GM12878 (cell line): Measurements from ENCODE around the gene RWDD2A. TPM values are rescaled to one million over a fixed set of nuclear protein-coding genes. Genes with fewer than 3 reads are reported as not detected.

Experiments
- HDAC2 ChIP-seq: fragments of 200-600 bp; sonication (generic); IDR thresholded peaks from 2 replicates; pipeline ENCODE4 v1.6.1; 2017
- HDAC6 ChIP-seq: fragments of 200-600 bp; sonication (generic); IDR thresholded peaks from one replicate; pipeline ENCODE4 v1.8.0; 2017; ENCODE audit warnings: antibody characterized with exemption; ENCODE audit not compliant: unreplicated experiment
- polyA plus RNA-seq, 11 experiments: library from polyadenylated mRNA; depleted of rRNA in 4 of 11; unstranded in 6 of 11; stranded (reverse) in 5 of 11; fragments of >200 nt; fragmentation: Nextera tagmentation in 4 of 11; fragmentation: Illumina TruSeq in 1 of 11; extraction: Ambion mirVana in 4 of 11; extraction: Trizol in 1 of 11; gene quantifications; 1 replicate in 1 of 11; 2 replicates in 10 of 11; pipeline versions ENCODE4 v1.2.1 to v1.2.3, GENCODE V29; 2011 to 2016; ENCODE audit warnings: inconsistent platforms in 2 of 11, missing spikeins in 2 of 11, low read depth in 1 of 11
- total RNA-seq, 4 experiments: library from RNA; depleted of rRNA in 3 of 4; stranded (reverse); fragments of >200 nt in 3 of 4; fragmentation: Illumina TruSeq in 1 of 4; extraction: Trizol in 1 of 4; gene quantifications; 2 replicates each; pipeline versions ENCODE4 v1.2.1 to v1.2.3, GENCODE V29; 2013 to 2021
- TF ChIP-seq, protein P1 (sequence below): fragments of 450-650 bp; formaldehyde crosslinking; IDR thresholded peaks from 2 replicates; pipeline ENCODE4 v1.4.0; 2020; ENCODE audit warnings: mild to moderate bottlenecking, moderate library complexity
- TF ChIP-seq, protein P2 (sequence below): fragments of 450-650 bp; conservative IDR thresholded peaks from 2 replicates; pipeline ENCODE4 v1.6.1; 2017; ENCODE audit warnings: mild to moderate bottlenecking, moderate library complexity

RWDD2A gene
- total and polyA plus RNA-seq, 10 of the 15 experiments (the other 5 are each of a cell fraction or from before 2014, with no cell fraction given), result 2.3 to 4.6 (median 2.9) TPM

DNA sequence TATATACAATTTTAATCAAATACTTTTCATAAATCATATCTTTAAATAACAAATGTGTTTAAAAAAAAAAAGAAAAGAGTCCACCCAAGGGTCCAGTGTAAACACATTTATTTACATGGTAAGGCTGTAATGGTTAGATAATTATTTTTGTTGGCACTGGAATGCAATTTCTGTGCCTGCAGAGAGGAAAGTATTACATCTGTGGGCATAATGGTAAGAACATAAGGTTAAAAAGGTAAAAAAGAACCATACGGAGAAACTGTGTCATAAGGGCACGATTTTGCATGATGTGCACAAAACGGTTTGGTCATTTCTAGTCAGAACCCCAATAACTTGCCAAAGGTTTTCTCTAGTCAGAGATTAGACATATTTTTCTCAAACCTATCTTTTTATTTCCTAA lies 54.3 kb downstream of the RWDD2A start (continued):
- TF ChIP-seq, protein P1, sequence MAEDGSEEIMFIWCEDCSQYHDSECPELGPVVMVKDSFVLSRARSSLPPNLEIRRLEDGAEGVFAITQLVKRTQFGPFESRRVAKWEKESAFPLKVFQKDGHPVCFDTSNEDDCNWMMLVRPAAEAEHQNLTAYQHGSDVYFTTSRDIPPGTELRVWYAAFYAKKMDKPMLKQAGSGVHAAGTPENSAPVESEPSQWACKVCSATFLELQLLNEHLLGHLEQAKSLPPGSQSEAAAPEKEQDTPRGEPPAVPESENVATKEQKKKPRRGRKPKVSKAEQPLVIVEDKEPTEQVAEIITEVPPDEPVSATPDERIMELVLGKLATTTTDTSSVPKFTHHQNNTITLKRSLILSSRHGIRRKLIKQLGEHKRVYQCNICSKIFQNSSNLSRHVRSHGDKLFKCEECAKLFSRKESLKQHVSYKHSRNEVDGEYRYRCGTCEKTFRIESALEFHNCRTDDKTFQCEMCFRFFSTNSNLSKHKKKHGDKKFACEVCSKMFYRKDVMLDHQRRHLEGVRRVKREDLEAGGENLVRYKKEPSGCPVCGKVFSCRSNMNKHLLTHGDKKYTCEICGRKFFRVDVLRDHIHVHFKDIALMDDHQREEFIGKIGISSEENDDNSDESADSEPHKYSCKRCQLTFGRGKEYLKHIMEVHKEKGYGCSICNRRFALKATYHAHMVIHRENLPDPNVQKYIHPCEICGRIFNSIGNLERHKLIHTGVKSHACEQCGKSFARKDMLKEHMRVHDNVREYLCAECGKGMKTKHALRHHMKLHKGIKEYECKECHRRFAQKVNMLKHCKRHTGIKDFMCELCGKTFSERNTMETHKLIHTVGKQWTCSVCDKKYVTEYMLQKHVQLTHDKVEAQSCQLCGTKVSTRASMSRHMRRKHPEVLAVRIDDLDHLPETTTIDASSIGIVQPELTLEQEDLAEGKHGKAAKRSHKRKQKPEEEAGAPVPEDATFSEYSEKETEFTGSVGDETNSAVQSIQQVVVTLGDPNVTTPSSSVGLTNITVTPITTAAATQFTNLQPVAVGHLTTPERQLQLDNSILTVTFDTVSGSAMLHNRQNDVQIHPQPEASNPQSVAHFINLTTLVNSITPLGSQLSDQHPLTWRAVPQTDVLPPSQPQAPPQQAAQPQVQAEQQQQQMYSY, result no peak
- TF ChIP-seq, protein P2, sequence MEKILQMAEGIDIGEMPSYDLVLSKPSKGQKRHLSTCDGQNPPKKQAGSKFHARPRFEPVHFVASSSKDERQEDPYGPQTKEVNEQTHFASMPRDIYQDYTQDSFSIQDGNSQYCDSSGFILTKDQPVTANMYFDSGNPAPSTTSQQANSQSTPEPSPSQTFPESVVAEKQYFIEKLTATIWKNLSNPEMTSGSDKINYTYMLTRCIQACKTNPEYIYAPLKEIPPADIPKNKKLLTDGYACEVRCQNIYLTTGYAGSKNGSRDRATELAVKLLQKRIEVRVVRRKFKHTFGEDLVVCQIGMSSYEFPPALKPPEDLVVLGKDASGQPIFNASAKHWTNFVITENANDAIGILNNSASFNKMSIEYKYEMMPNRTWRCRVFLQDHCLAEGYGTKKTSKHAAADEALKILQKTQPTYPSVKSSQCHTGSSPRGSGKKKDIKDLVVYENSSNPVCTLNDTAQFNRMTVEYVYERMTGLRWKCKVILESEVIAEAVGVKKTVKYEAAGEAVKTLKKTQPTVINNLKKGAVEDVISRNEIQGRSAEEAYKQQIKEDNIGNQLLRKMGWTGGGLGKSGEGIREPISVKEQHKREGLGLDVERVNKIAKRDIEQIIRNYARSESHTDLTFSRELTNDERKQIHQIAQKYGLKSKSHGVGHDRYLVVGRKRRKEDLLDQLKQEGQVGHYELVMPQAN, result no peak
- no peak for TF ChIP-seq HDAC6
- TF ChIP-seq HDAC2, result no peak

Other genes starting within 250 kb of the RWDD2A start
- 9.0 TPM in 2 replicates for gene UBE3D, start 127.5 kb upstream of the RWDD2A start, total RNA-seq (2014; rRNA removed)
- gene UBE3D, start 127.5 kb upstream of the RWDD2A start, total RNA-seq (2014; rRNA removed; fragmentation: Illumina TruSeq; extraction: Trizol), result 7.5 and 8.3 TPM in 2 replicates
- 5.6 and 6.2 TPM in 2 replicates for gene UBE3D, start 127.5 kb upstream of the RWDD2A start, total RNA-seq (2021)
- 8.4 and 11.0 TPM in 2 replicates for gene UBE3D, start 127.5 kb upstream of the RWDD2A start, polyA plus RNA-seq (2011; rRNA removed)
- 4.3 and 5.6 TPM in 2 replicates for gene UBE3D, start 127.5 kb upstream of the RWDD2A start, polyA plus RNA-seq (2014; fragmentation: Illumina TruSeq; extraction: Trizol)
- gene UBE3D, start 127.5 kb upstream of the RWDD2A start, polyA plus RNA-seq (2014; fragmentation: Nextera tagmentation; extraction: Ambion mirVana), result 1 to 10 TPM; 5.8 to 7.5 TPM
- 4.4 and 5.1 TPM in 2 replicates for gene UBE3D, start 127.5 kb upstream of the RWDD2A start, polyA plus RNA-seq (2014; rRNA removed)
- gene UBE3D, start 127.5 kb upstream of the RWDD2A start, polyA plus RNA-seq (2016; fragmentation: Nextera tagmentation; extraction: Ambion mirVana), result 1 to 10 TPM; 7.9 to 8.5 TPM
- 22.9 and 26.0 TPM in 2 replicates for gene DOP1A, start 125.7 kb upstream of the RWDD2A start, total RNA-seq (2014; rRNA removed)
- 19.9 and 21.8 TPM in 2 replicates for gene DOP1A, start 125.7 kb upstream of the RWDD2A start, total RNA-seq (2014; rRNA removed; fragmentation: Illumina TruSeq; extraction: Trizol)
- 12.2 and 14.5 TPM in 2 replicates for gene DOP1A, start 125.7 kb upstream of the RWDD2A start, total RNA-seq (2021)
- gene DOP1A, start 125.7 kb upstream of the RWDD2A start, polyA plus RNA-seq (2011; rRNA removed), result 21.3 and 23.4 TPM in 2 replicates
- 14.4 TPM in 2 replicates for gene DOP1A, start 125.7 kb upstream of the RWDD2A start, polyA plus RNA-seq (2014; fragmentation: Illumina TruSeq; extraction: Trizol)
- gene DOP1A, start 125.7 kb upstream of the RWDD2A start, polyA plus RNA-seq (2014; fragmentation: Nextera tagmentation; extraction: Ambion mirVana), result 1 to 10 TPM; 1.9 to 2.9 TPM
- 8.4 and 9.5 TPM in 2 replicates for gene DOP1A, start 125.7 kb upstream of the RWDD2A start, polyA plus RNA-seq (2014; rRNA removed)
- gene DOP1A, start 125.7 kb upstream of the RWDD2A start, polyA plus RNA-seq (2016; fragmentation: Nextera tagmentation; extraction: Ambion mirVana), result 1 to 10 TPM; 3.9 to 4.7 TPM
- 15.1 and 15.4 TPM in 2 replicates for gene PGM3, start 92 bp upstream of the RWDD2A start, total RNA-seq (2014; rRNA removed)
- gene PGM3, start 92 bp upstream of the RWDD2A start, total RNA-seq (2014; rRNA removed; fragmentation: Illumina TruSeq; extraction: Trizol), result 26.2 and 26.5 TPM in 2 replicates
- gene PGM3, start 92 bp upstream of the RWDD2A start, total RNA-seq (2021), result 19.8 and 22.4 TPM in 2 replicates
- gene PGM3, start 92 bp upstream of the RWDD2A start, polyA plus RNA-seq (2011; rRNA removed), result 32.6 and 34.2 TPM in 2 replicates
- gene PGM3, start 92 bp upstream of the RWDD2A start, polyA plus RNA-seq (2014; fragmentation: Illumina TruSeq; extraction: Trizol), result 13.0 and 19.8 TPM in 2 replicates
- 10 to 100 TPM; 23.1 to 28.6 TPM for gene PGM3, start 92 bp upstream of the RWDD2A start, polyA plus RNA-seq (2014; fragmentation: Nextera tagmentation; extraction: Ambion mirVana)
- 14.7 and 14.8 TPM in 2 replicates for gene PGM3, start 92 bp upstream of the RWDD2A start, polyA plus RNA-seq (2014; rRNA removed)
- gene PGM3, start 92 bp upstream of the RWDD2A start, polyA plus RNA-seq (2016; fragmentation: Nextera tagmentation; extraction: Ambion mirVana), result 10 to 100 TPM; 32.0 to 36.0 TPM
- 4.5 and 5.4 TPM in 2 replicates for gene ME1, start 237.7 kb downstream of the RWDD2A start, total RNA-seq (2014; rRNA removed)
- 8.3 and 8.5 TPM in 2 replicates for gene ME1, start 237.7 kb downstream of the RWDD2A start, total RNA-seq (2014; rRNA removed; fragmentation: Illumina TruSeq; extraction: Trizol)
- gene ME1, start 237.7 kb downstream of the RWDD2A start, total RNA-seq (2021), result 9.2 and 9.8 TPM in 2 replicates
- 8.4 and 10.6 TPM in 2 replicates for gene ME1, start 237.7 kb downstream of the RWDD2A start, polyA plus RNA-seq (2011; rRNA removed)
- 10.6 and 15.7 TPM in 2 replicates for gene ME1, start 237.7 kb downstream of the RWDD2A start, polyA plus RNA-seq (2014; fragmentation: Illumina TruSeq; extraction: Trizol)
- gene ME1, start 237.7 kb downstream of the RWDD2A start, polyA plus RNA-seq (2014; fragmentation: Nextera tagmentation; extraction: Ambion mirVana), result 1 to 10 TPM; 3.6 to 6.4 TPM
- gene ME1, start 237.7 kb downstream of the RWDD2A start, polyA plus RNA-seq (2014; rRNA removed), result 3.3 and 4.2 TPM in 2 replicates
- gene ME1, start 237.7 kb downstream of the RWDD2A start, polyA plus RNA-seq (2016; fragmentation: Nextera tagmentation; extraction: Ambion mirVana), result 10 to 100 TPM; 10.3 to 11.8 TPM